NCI-H2196 (cell line): Measurements from ENCODE around the gene PRXL2B.
A peak's percentile ranks its signal among the peaks of the same experiment; 100 is the strongest.
"Not testable (repeated sequence)": the region's sequence is repeated elsewhere in the genome, so short reads cannot be mapped to it uniquely, and the experiment has no call there.

ENCODE experiments used
- DNase-seq: peaks from one replicate; lab custom pipeline; 2025; ENCODE audit not compliant: unreplicated experiment; lab: John Stamatoyannopoulos, UW

Gene PRXL2B

DNA sequence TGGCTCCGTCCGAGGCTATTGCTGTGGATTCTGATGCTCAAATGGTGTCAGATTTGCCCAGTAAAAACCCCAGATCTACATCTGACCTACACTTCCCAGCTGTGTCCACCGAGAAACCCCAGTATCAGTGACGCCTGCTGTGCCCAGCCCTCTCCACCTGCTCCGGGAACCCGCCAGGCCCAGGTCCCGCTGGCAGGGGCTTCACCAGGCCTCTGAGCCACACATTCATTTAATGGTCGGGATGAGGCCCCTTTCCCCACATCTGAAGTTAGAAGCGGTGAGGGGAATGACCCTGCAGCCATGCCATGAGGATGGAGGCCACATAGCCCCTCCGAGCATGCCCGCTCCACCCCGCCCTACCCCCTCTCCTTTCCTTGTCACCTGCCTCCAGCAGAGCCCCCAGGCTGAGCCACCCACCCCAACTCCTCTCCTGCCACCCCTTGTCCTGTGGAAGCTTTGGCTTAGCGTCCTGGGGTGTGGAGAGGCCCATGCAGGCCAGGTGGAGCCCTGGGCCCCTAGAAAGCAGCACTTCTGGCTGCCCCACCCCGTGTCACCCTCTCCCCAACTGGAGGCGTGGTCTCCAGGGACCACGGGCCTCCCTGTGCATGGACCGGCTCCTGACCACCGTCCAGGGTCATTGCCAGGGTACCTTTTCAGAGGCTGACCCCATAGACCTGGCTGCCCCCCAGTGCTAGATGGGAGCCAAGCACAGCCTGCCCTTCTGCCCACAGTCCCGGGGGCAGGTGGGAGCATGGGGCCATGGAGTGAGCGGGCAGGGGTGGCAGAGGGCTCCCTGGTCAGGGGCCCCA is 22.4 kb upstream of the PRXL2B start:
- no peak for DNase-seq

DNA sequence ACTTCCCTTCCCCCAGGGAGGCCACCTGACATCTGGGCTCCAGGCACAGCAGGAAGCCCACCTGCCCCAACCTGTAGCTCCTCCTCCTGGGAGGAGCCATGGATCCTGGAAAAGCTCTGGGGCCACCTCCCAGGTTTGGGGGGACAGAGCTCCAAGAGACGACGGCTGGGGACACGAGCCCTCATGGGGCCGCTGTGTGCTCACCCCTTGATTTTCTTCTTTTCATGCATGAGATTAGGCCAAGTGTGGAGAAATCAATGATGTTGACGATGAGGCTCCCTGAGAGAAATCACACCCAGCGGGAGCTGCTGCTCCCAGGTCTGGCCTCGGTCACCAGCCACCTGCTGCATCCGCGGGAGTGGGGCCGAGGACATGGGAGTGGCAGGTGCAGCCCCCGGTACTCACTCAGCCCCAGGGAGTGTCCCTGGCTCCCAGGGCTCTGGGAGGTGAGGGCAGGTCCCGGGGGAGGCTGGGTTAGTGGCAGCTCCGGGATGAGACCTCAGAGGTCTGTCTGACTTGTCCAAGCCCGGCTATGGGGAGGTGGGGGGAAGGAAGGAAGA is 21.7 kb upstream of the PRXL2B start:
- DNase-seq, result no peak

- DNase-seq, result no peak
Observed at GRCh38 chr1:2566101-2567045, 20.2 kb upstream of the PRXL2B start.

DNA sequence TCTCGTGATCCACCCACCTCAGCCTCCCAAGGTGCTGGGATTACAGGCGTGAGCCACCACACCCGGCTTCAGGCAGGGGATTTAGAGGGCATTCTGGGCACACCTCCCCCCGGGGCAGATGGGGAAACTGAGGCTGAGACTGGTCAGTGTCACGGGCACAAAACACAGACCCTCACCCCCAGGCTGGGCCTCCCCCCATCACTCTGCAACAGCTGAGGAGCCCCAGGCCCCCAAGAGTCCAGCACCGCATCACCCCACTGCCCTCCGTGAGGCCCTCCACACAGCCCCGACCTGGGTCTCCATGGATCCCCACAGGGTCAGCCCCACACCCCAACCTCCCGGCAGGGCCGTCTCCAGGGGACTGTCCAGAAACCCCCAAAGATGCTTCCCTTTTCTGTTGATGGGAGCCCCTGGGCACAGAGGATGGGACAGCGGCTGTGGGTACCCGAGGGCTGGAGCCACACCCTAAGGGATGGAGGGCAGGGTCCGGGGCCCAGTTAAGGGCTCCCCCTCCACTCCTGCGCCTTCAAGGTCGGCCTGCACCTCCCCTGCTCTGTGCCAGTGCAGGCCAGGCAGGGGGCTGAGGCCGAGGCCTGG is 19.4 kb upstream of the PRXL2B start:
- DNase-seq, result no peak

DNA sequence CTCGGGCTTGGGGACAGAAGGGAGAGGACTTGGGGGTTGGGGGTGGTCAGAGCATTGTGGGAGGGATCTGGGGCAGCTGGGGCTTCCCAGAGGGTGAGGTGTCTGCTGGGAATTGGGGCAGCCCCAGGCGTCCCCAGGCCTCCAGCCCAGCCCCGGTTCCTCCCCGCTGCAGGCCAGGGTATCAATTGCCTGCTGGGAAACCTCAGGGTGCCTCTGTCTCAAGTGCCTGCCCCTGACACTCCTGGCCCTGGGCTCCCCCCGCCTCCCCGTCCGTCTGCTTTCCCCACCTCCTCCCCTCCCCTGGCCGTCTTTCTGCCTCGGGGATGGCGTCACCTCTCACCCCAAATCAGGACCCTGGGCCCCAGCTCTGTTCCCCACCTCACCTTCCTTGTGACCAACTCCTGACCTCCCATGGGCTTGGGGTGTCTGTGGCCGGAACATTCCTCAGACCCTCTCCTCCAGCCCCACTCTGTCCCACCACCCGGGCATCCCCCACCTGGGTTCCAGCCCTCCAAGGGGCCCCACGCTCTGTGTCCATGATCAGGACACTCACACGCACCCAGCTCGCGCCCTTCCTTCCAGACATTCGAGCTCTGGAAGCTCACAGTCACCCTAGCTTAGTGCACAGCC is 18.3 kb upstream of the PRXL2B start:
- DNase-seq, result not testable (repeated sequence)

DNA sequence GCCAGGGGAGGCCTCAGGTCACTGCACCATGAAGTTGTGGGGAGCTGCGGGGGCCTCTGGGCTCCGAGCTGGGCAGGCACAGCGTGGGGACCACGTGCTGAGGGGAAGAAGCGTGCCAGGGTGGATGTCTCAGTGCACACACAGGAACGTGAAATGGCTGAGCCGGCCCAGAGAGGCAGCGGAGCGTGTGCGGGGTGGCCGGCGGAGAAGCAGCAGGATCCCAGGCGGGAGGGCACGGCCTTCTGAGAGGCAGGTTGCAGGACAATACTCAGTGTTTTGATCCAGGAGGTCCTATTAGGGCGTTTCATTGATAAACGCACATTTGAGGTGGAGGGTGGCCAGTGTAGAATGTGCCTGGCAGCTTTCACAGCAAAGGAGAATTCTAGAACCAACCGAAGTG is 17.5 kb upstream of the PRXL2B start:
- DNase-seq, result no peak

DNA sequence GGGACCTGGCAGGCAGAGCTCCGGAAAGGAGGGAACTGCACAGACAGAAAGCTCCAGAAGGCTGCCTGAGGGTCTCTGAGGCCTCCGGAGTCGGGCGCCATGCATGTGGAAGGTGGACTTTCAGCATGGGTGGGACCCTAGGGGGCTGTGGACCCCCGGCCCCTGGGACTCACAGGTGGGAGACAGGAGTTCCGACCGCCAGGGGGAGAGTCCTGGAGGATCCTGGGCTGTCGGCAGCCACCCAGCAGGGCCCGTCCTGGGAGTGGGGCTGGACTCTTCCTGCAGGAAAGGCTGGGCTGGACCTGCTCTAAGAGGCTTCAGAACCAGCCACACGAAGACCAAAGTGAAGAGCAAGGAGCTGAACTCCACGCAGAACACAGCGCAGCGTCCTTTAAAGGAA is 16.9 kb upstream of the PRXL2B start:
- DNase-seq, result not testable (repeated sequence)

- no peak for DNase-seq
Observed at GRCh38 chr1:2570332-2570731, 16.2 kb upstream of the PRXL2B start.

DNA sequence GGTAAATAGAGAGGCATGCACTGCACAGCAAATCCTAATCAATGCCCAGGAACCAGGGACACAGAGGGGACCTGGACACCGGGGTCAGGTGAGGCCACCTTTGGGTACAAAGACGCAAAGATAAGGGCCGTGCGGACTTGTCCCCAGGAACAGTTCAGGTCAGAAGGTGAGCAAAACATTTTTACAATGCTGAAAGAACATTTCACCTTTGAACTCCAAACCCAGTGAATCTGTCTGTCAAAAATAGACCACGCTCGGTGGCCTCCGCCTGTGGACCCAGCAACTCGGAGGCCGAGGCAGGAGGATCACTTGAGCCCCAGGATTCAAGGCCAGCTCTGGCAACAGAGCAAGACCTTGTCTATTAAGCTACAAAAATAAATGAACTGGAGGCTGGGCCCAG is 15.2 kb upstream of the PRXL2B start:
- DNase-seq, result no peak

DNA sequence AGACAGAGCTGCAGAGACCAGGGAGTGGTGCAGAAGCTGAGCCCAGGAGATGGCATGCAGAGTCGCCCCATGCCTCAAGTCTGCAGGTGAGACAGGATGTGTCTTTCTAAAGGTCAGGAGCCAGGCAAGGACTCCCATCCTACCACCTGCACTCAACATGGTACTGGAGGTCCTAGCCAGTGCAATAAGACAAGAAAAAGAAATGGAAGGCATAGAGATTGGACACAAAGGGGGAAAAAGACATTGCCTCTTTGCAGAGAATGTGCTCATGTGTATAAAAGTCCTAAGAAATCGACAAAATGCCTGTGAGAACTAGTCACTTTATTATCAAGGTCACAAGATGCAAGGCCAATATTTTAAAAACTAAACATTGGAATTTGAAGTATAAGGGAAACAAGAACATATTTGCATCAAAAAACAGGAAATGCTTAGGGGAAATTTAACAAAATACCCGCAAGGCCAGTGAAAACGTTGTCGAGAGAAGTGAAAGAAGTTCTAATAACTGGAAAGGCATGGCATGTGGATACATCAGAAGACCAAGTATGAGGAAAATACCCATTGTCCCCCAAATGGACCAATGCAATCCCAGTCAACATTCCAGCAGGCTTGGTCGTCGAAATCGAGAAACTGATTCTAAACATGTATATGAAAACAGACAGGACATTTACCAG is 13.2 kb upstream of the PRXL2B start:
- no peak for DNase-seq

DNA sequence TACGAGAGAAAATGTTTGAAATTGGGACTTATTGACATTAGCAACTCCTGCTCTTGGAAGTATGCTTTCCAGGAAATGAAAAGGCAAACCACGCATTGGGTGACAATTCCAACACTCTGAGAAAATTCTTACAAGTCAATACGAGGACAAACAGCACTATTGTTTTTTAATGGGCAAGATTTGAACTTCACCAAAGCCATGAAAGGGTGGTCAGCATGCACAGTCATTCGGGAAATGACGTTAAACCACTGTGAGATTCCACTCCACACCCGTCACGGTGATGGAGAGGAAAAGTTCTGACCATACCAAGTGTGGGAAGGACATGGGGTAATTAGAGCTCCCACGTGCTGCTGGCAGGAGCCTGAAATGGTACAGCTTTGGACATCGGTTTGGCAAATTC is 12.2 kb upstream of the PRXL2B start:
- DNase-seq, result no peak

DNA sequence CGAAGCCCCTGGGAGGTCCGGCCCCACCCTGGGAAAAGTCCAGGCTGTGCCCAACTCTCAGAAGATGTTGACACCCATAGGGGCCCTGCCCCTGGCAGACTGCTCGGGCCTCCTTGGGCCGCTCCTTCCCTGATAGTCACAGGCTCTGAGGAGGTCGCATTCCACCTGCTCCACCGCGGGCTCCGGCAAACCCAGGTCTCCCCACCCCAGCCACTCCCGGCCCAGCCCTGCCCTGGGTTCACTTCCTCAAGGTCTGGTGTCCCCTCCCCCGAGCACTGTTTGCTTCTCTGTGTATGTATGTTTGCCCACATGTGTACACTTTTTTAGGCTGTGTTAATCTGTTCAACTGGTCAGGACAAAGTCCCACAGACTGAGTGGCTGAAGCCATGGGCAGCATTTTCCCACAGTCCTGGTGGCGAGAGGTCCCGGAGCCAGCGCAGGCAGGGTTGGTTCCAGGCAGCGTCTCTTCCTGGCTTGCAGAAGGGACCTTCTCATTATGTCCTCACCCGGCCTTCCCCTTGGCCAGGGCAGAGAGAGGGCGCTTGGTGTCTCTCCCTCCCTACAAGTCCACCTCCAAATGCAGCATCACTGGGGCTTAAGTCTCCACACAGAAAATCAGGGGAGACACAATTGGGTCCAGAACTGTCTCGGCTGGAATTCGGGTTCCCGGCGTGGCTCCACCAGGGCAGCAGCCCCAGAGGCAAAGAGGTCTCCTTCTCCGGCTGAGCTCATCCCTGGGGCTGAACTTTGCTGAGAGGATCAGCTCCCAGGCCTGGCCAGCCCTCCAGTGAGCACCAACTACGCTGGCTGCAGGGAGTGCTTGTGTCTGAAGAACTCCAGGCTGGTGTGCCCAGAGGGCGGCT is 10.5 kb upstream of the PRXL2B start:
- DNase-seq, result no peak

DNA sequence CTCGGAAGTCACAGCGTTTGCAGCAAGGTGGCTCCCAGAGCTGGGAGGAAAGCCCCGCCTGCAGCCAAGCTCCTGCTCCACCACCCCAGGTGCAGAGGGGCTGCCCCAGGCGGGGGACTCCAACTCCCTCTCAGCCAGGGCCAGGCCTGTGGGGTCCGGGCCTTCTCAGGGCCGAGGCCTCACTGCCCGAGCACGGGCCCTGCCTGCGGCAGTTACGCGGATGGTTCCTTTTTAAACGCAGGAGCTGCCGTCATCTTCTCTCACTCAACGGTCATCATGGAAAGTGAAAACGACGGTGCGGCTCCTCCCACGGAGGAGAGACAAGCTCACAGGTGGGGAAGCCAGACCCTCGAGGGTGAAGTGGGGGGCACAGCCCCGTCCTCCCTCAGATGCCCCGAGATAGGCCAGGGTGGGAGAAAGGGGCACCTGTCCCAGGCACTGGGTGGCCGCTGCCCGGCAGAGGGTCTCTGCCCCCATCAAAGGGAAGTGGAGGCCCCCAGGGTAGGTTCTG is 9.0 kb upstream of the PRXL2B start:
- DNase-seq, result not testable (repeated sequence)

- no peak for DNase-seq
Observed at GRCh38 chr1:2578758-2579118, 7.8 kb upstream of the PRXL2B start.

GRCh38 chr1:2580691-2581090 is 5.9 kb upstream of the PRXL2B start:
- no peak for DNase-seq

- no peak for DNase-seq
Observed at GRCh38 chr1:2582391-2582790, 4.2 kb upstream of the PRXL2B start.

DNA sequence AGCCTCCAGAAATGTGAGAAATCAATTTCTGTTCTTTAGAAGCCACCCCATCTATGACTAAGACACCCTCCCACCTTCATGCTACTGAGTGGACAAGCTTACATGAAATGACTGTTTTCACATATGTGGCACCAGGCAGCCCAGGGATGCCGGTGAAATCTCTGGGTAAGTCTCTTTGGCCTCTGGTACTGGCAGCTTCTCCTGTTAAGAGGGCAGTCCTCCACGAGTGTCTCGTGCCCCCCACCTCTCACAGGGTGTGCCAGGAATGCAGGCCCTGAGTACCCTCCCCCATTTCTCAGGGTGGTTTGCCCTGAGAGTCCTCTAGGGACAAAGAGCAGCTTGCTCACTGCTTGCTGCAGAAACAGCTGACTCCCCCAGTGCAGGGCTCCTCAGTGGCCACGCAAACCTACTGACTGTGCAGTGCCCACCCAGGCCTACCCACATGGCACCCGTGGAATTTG is 3.2 kb upstream of the PRXL2B start:
- DNase-seq, result no peak

DNA sequence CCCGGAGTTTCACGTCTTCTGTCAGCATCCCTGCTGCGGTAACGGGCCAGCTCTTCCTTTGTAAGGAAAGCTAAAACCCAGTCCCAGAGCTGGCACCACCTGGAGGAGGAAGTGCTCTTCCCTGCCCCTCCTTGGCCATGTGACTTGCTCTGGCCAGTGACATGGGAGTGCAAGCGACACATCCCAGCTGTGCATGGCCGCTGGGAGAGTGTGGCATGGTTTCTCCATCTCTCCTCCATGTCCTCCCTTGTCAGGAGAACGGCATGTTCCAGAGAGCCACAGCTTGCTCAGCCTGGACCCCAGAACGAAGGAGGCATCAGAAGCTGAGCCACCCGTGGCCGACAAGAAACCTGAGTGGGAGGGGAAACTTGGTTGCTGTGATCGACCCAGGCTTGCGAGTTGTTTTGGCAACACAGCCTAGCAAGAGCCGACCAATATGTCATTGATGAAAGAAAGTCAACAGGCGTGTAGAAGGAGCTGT is 2.7 kb upstream of the PRXL2B start:
- DNase-seq, result peak; percentile 20

DNA sequence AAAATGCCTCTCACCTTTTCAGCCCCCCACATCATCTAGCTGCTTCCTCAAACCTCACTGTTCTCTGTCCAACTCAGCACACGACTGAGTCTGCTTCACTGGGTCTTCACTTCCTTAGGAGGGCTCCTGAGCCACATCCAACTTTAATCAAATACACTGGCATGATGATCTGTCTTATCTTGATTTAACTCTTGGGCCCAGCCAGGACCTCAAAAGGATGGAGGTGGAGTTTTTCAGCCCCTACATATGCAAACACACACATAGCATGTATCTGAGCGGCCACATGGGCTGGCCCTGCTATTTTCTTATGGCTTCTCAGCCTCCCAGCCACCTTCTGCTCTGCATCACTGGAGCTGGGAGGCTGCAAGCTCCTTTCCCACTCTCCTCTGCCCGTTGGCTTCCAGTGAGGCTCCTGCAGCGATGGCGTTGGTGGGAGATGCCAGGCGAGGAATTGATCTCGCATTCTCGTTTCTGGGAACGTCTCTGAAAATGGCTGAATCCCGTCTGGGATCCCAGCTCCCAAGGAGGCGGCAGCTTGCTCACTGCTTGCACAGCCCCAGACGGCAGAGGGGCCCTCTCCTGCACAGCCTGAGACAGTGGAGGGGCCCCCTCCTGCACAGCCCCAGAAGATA is 1.8 kb upstream of the PRXL2B start:
- DNase-seq, result no peak
